OCI-LY3 (cell line): ENCODE measurements around the gene GALNT18.

Experiments
- EZH2phosphoT487 ChIP-seq: fragments of 200-600 bp; shearing (Covaris generic); IDR thresholded peaks from 2 replicates; pipeline ENCODE4 v1.6.1; 2018; ENCODE audit warnings: antibody characterized with exemption, mixed run types, low read depth
- TF ChIP-seq, protein P1 (sequence below): fragments of 200-600, 300-600 bp; sonication (generic); IDR thresholded peaks from 2 replicates; pipeline ENCODE4 v1.5.1; 2014; ENCODE audit warnings: antibody characterized with exemption, low read length, low read depth

- TF ChIP-seq, protein P1, sequence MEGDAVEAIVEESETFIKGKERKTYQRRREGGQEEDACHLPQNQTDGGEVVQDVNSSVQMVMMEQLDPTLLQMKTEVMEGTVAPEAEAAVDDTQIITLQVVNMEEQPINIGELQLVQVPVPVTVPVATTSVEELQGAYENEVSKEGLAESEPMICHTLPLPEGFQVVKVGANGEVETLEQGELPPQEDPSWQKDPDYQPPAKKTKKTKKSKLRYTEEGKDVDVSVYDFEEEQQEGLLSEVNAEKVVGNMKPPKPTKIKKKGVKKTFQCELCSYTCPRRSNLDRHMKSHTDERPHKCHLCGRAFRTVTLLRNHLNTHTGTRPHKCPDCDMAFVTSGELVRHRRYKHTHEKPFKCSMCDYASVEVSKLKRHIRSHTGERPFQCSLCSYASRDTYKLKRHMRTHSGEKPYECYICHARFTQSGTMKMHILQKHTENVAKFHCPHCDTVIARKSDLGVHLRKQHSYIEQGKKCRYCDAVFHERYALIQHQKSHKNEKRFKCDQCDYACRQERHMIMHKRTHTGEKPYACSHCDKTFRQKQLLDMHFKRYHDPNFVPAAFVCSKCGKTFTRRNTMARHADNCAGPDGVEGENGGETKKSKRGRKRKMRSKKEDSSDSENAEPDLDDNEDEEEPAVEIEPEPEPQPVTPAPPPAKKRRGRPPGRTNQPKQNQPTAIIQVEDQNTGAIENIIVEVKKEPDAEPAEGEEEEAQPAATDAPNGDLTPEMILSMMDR = no peak
- no peak for TF ChIP-seq EZH2phosphoT487
These were observed 276.7 kb downstream of the GALNT18 start for GRCh38 chr11:11345099-11345498.
